Psoas muscle (tissue), 8 donors: ENCODE data around the gene IL23A. TPM values are rescaled to one million over a fixed set of nuclear protein-coding genes. Genes with fewer than 3 reads are reported as not detected.

Experiments used
- ATAC-seq, 4 donors: fragments of 200-7000 bp; cut with Tn5 transposase; one replicate each; pipeline ENCODE4 v1.9.1; 2020; ENCODE audit warnings: moderate library complexity in 3 of 4, mild to moderate bottlenecking in 2 of 4
- DNase-seq, 2 donors: peaks; one replicate each; pipeline ENCODE4 v3.0.0-alpha.2; 2020
- H3K27ac ChIP-seq: fragments of 200-600 bp; one replicate; pipeline ENCODE4 v1.8.0; 2022
- H3K27me3 ChIP-seq, 3 donors: fragments of 200-600 bp in 1 of 3; one replicate each; pipeline versions ENCODE4 v1.6.1 to v1.8.0; 2013 to 2022; ENCODE audit warnings: low read length in 2 of 3, mild to moderate bottlenecking in 2 of 3, moderate library complexity in 1 of 3; ENCODE audit not compliant: insufficient read depth in 3 of 3
- H3K36me3 ChIP-seq, 2 donors: fragments of 200-600 bp in 1 of 2; one replicate each; pipeline versions ENCODE4 v1.6.1 to v1.8.0; 2013 to 2022; ENCODE audit warnings: low read depth in 1 of 2, mild to moderate bottlenecking in 1 of 2, moderate library complexity in 1 of 2; ENCODE audit not compliant: insufficient read depth in 1 of 2
- H3K4me1 ChIP-seq: fragments of 200-600 bp; one replicate; pipeline ENCODE4 v1.8.0; 2022
- H3K4me3 ChIP-seq: fragments of 200-600 bp; one replicate; pipeline ENCODE4 v1.8.0; 2022; ENCODE audit warnings: mild to moderate bottlenecking
- H3K9me3 ChIP-seq: fragments of 200-600 bp; one replicate; pipeline ENCODE4 v1.8.0; 2022
- WGBS, 3 donors: extraction: QIAGEN DNeasy Blood & Tissue Kit; methylation state at CpG; one replicate each; pipeline versions ENCODE4 v1.1.6 to v1.1.7; 2013; 5-methylcytosine and 5-hydroxymethylcytosine counted together
- intact Hi-C, 2 donors: fragments of 100-400 bp; cut with DNase I; formaldehyde crosslinking; loops; one replicate each; pipeline versions ENCODE4 v1.11.0 to v1.14.2; 2022
- polyA plus RNA-seq, 3 donors: library from polyadenylated mRNA; stranded (reverse); fragments of 200-250 nt; gene quantifications; one replicate each; pipeline ENCODE4 v1.2.3, GENCODE V29; 2013
- total RNA-seq, 4 donors: library from RNA; stranded (reverse); fragmentation: NEBNext Ultra II Directional in 2 of 4; extraction: Animal tissue kit (Norgen Biotek cat#: 25700) in 2 of 4; gene quantifications; one replicate each; pipeline versions ENCODE4 v1.2.1 to v1.2.4, GENCODE V29; 2021 to 2023
- TF ChIP-seq, protein P1 (sequence below): fragments of 200-600 bp; IDR thresholded peaks from one replicate; pipeline ENCODE4 v1.8.0; 2022; ENCODE audit warnings: antibody characterized with exemption
- donor health status: healthy with polysubstance abuse.
- donor health status: DM: no; HTN: no; CAD: no; lungs with moderate emphysema.
- donor health status: Bipolar disorder and iron deficiency.
- donor health status: healthy.
- donor health status: DM: yes; HTN: yes; CAD: no.
- donor health status: DM: no; HTN: no; CAD: no.
- donor health status: DM: no; HTN: no; CAD: no.
- donor health status: DM: yes; HTN: yes; CAD: no.

The IL23A gene
- total and polyA plus RNA-seq, 7 donors = 0.32 to 0.68 (median 0.57) TPM; not detected in 4

- H3K27ac ChIP-seq = peak overlapping the region; percentile 92
- 59 to 71% (median 66%) methylated on average over 5 of the region's 5 CpGs for WGBS, 3 donors
- DNase-seq (no peak), ATAC-seq (no peak)
- H3K4me3 ChIP-seq = peak overlapping the region; percentile 96
- H3K27me3 ChIP-seq = no peaks in the 10 kb centered on the region
- peaks cover 0 to 24% of the 10 kb centered on the region in 2 donors for H3K36me3 ChIP-seq
- TF ChIP-seq, protein P1, sequence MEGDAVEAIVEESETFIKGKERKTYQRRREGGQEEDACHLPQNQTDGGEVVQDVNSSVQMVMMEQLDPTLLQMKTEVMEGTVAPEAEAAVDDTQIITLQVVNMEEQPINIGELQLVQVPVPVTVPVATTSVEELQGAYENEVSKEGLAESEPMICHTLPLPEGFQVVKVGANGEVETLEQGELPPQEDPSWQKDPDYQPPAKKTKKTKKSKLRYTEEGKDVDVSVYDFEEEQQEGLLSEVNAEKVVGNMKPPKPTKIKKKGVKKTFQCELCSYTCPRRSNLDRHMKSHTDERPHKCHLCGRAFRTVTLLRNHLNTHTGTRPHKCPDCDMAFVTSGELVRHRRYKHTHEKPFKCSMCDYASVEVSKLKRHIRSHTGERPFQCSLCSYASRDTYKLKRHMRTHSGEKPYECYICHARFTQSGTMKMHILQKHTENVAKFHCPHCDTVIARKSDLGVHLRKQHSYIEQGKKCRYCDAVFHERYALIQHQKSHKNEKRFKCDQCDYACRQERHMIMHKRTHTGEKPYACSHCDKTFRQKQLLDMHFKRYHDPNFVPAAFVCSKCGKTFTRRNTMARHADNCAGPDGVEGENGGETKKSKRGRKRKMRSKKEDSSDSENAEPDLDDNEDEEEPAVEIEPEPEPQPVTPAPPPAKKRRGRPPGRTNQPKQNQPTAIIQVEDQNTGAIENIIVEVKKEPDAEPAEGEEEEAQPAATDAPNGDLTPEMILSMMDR = no peak
- H3K9me3 ChIP-seq = no peaks in the 10 kb centered on the region
- H3K4me1 ChIP-seq = peaks cover 66% of the 10 kb centered on the region
- intact Hi-C loops = no loop called here
Measured at GRCh38 chr12:56298828-56299227, 39.9 kb upstream of the IL23A start.

- Histone ChIP-seq H3K4me3 (peak overlapping the region; percentile 96), H3K27me3 (no peaks in the 10 kb centered on the region), H3K4me1 (peaks cover 60% of the 10 kb centered on the region), H3K9me3 (no peaks in the 10 kb centered on the region), H3K36me3 (peaks cover 0 to 27% of the 10 kb centered on the region in 2 donors), H3K27ac (peak overlapping the region; percentile 92)
- WGBS, 3 donors = 0 to 1% (median 0%) methylated on average over 10 of the region's 10 CpGs
- peak in 3 of 4 donors; percentile 3 to 10 (median 4) for ATAC-seq
- TF ChIP-seq, protein P1 = no peak
- no peak for DNase-seq
- intact Hi-C loops = no loop called here
Measured at GRCh38 chr12:56299308-56299852, 39.3 kb upstream of the IL23A start.

GRCh38 chr12:56299853-56300643 is 38.6 kb upstream of the IL23A start, which contains the start of gene CS:
Gene CS (minus strand): TSS chr12:56300330. CDS start chr12:56300201, 129 bp downstream.
- peak within 1 kb of the TSS; percentile 92 for H3K27ac ChIP-seq
- peak; percentile 99 for DNase-seq
- H3K9me3 ChIP-seq = no peaks in the 10 kb centered on the region
- H3K4me1 ChIP-seq = peaks cover 56% of the 10 kb centered on the region
- peak within 1 kb of the TSS; percentile 96 for H3K4me3 ChIP-seq
- intact Hi-C loops = no loop called here
- 0 to 1% (median 0%) methylated on average over 45 to 63 of the region's 63 CpGs for WGBS, 3 donors
- TF ChIP-seq, protein P1 = no peak
- peak; percentile 94 to 98 (median 96) for ATAC-seq
- peaks cover 0 to 33% of the 10 kb centered on the region in 2 donors for H3K36me3 ChIP-seq
- H3K27me3 ChIP-seq = no peaks in the 10 kb centered on the region

DNA sequence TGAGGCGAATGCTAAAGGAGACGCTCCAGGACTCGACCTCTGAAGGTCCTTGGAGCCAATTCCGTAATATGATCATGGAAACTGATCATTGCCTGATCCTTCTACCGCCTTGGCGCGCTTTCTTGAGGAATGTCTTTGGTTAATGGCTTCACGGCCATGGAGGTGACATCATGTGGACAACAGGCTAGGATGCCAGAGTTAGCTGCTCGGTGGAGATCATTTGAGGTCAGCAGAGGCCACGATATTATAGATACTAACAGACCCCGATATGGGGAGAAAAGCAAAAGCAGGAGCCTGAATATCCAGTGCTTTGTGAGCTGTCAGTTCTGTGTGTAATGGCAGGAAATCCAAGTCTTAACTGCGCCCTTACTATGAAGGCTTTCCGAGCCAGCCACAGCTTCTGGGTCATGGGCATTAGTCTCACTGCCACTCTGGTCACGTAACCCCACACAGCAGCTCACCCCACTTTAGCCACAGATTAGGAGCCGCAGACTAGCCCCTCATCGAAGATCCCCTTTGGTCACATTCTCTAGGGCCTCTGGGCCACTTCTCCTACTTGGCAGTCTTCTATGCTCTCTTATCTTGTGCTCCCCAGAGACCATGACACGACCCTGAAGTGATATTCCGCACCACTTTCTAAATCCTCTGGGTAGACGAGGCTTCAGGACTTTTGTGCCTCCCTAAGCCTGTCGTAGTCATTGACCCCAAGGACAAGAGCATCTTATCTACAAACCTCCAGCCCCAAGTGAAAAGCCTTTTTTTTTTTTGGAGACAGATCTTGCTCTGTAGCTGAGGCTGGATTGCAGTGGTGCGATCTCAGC is 37.8 kb upstream of the IL23A start:
- DNase-seq (no peak), ATAC-seq (peak; percentile 30 to 60 (median 52))
- Histone ChIP-seq H3K4me1 (peaks cover 56% of the 10 kb centered on the region), H3K4me3 (peak overlapping the region; percentile 96), H3K27ac (peak overlapping the region; percentile 92), H3K27me3 (no peaks in the 10 kb centered on the region), H3K36me3 (peaks cover 0 to 40% of the 10 kb centered on the region in 2 donors), H3K9me3 (no peaks in the 10 kb centered on the region)
- WGBS, 3 donors = 18 to 25% (median 23%) methylated on average over 21 of the region's 21 CpGs
- TF ChIP-seq, protein P1 = no peak
- intact Hi-C loops = no loop called here
